H1 (cell line): ENCODE results near the gene CYGB. TPM values are rescaled to one million over a fixed set of nuclear protein-coding genes. Genes with fewer than 3 reads are reported as not detected.
A peak's percentile ranks its signal among the peaks of the same experiment; 100 is the strongest.

ENCODE experiments used
- CTCF ChIA-PET: fragments of 300-600 bp; sonication (Branson Sonifier 250); formaldehyde crosslinking; loops from one replicate; lab custom pipeline; 2021; ENCODE audit not compliant: partially characterized antibody; lab: Charles Lee
- POLR2A ChIA-PET: fragments of 300-600 bp; sonication (Branson Sonifier 250); formaldehyde crosslinking; loops from one replicate; lab custom pipeline; 2021; ENCODE audit warnings: inconsistent platforms; ENCODE audit not compliant: partially characterized antibody; lab: Charles Lee
- DNase-seq, 2 experiments: peaks; one replicate each; pipeline versions ENCODE4 v3.0.0 to v3.0.0-alpha.2; 2010 to 2022; ENCODE audit warnings: low spot score in 2 of 2, low read depth in 1 of 2, mixed read lengths in 1 of 2
- FAIRE-seq: peaks from 2 replicates; lab custom pipeline; 2011; peaks lifted over from hg19 to GRCh38; lab: Jason Lieb, UNC
- H2AFZ ChIP-seq: 2 replicates; pipeline ENCODE4 v1.8.1; 2012; ENCODE audit warnings: low read length, inconsistent platforms
- H2AK5ac ChIP-seq: 2 replicates; pipeline ENCODE4 v1.6.1; 2013; ENCODE audit warnings: low read depth, low read length
- H2BK120ac ChIP-seq: replicated peaks from 2 replicates; pipeline ENCODE3; 2013; ENCODE audit warnings: low read depth, low read length, inconsistent platforms
- H2BK12ac ChIP-seq: 2 replicates; pipeline ENCODE4 v1.6.1; 2013; ENCODE audit warnings: low read depth, low read length
- H2BK15ac ChIP-seq: 2 replicates; pipeline ENCODE4 v1.6.1; 2013; ENCODE audit warnings: low read length
- H2BK20ac ChIP-seq: 2 replicates; pipeline ENCODE4 v1.6.1; 2013; ENCODE audit warnings: low read length
- H2BK5ac ChIP-seq: 2 replicates; pipeline ENCODE4 v1.6.1; 2013; ENCODE audit warnings: low read depth, low read length
- H3K14ac ChIP-seq: 2 replicates; pipeline ENCODE4 v1.6.1; 2013; ENCODE audit warnings: inconsistent platforms; ENCODE audit not compliant: insufficient read length
- H3K18ac ChIP-seq: 2 replicates; pipeline ENCODE4 v1.6.1; 2013; ENCODE audit warnings: low read length; ENCODE audit errors: extremely low read depth
- H3K23ac ChIP-seq: 2 replicates; pipeline ENCODE4 v1.6.1; 2013; ENCODE audit warnings: inconsistent platforms; ENCODE audit not compliant: insufficient read length
- H3K23me2 ChIP-seq: 2 replicates; pipeline ENCODE4 v1.6.1; 2013; ENCODE audit warnings: low read depth, low read length
- H3K27ac ChIP-seq: 2 replicates; pipeline ENCODE4 v1.6.1; 2011; ENCODE audit warnings: low read depth, low read length, inconsistent platforms
- H3K27me3 ChIP-seq, 4 experiments: replicated peaks in 1 of 4; 1 replicate in 1 of 4; 2 replicates in 3 of 4; pipeline versions ENCODE4 v1.6.1 to v1.8.1; 2011 to 2013; ENCODE audit warnings: low read length in 3 of 4, mild to moderate bottlenecking in 3 of 4, inconsistent platforms in 2 of 4, mixed read lengths in 2 of 4, moderate library complexity in 1 of 4; ENCODE audit not compliant: control insufficient read depth in 3 of 4, insufficient read depth in 3 of 4; ENCODE audit errors: extremely low read depth in 1 of 4
- H3K36me3 ChIP-seq, 4 experiments: 2 replicates each; pipeline versions ENCODE4 v1.6.1 to v1.8.1; 2011 to 2013; ENCODE audit warnings: mild to moderate bottlenecking in 4 of 4, low read length in 3 of 4, moderate library complexity in 2 of 4, control low read depth in 1 of 4, inconsistent platforms in 1 of 4; ENCODE audit not compliant: insufficient read depth in 4 of 4, control insufficient read depth in 2 of 4
- H3K4ac ChIP-seq: replicated peaks from 2 replicates; pipeline ENCODE3; 2013; ENCODE audit warnings: low read length, low read depth, mixed read lengths, inconsistent platforms; ENCODE audit not compliant: insufficient read length
- H3K4me1 ChIP-seq, 4 experiments: replicated peaks in 1 of 4; 1 replicate in 1 of 4; 2 replicates in 3 of 4; pipeline versions ENCODE4 v1.6.1 to v1.8.1; 2011 to 2013; ENCODE audit warnings: low read length in 3 of 4, inconsistent platforms in 2 of 4, mixed read lengths in 1 of 4; ENCODE audit not compliant: insufficient read depth in 4 of 4, control insufficient read depth in 3 of 4
- H3K4me2 ChIP-seq, 2 experiments: 2 replicates each; pipeline versions ENCODE4 v1.6.1 to v1.8.1; 2011 to 2013; ENCODE audit warnings: low read depth in 2 of 2, low read length in 2 of 2, control low read depth in 1 of 2, inconsistent platforms in 1 of 2, mild to moderate bottlenecking in 1 of 2; ENCODE audit not compliant: insufficient read depth in 1 of 2
- H3K4me3 ChIP-seq, 4 experiments: fragments of 200-600, 300-600 bp in 1 of 4; sonication (generic), shearing (Covaris generic), sonication (Bioruptor Twin) in 1 of 4; 2 replicates each; pipeline versions ENCODE4 v1.5.1 to v1.8.1; 2011 to 2016; ENCODE audit warnings: low read length in 4 of 4, low read depth in 3 of 4, control low read depth in 2 of 4, inconsistent platforms in 2 of 4, mild to moderate bottlenecking in 2 of 4, mixed read lengths in 1 of 4, moderate library complexity in 1 of 4; ENCODE audit not compliant: insufficient read depth in 2 of 4; ENCODE audit errors: extremely low read depth in 1 of 4
- H3K56ac ChIP-seq: replicated peaks from 2 replicates; pipeline ENCODE3; 2013; ENCODE audit warnings: low read depth, mild to moderate bottlenecking, mixed read lengths, low read length, inconsistent platforms; ENCODE audit not compliant: insufficient read length
- H3K79me1 ChIP-seq: 2 replicates; pipeline ENCODE4 v1.6.1; 2013; ENCODE audit warnings: low read depth, low read length, control low read depth
- H3K79me2 ChIP-seq, 2 experiments: 2 replicates each; pipeline versions ENCODE4 v1.6.1 to v1.8.1; 2012 to 2013; ENCODE audit warnings: low read length in 2 of 2, mild to moderate bottlenecking in 2 of 2, inconsistent platforms in 1 of 2; ENCODE audit not compliant: insufficient read depth in 2 of 2, control insufficient read depth in 1 of 2
- H3K9ac ChIP-seq, 4 experiments: replicated peaks in 1 of 4; 1 replicate in 1 of 4; 2 replicates in 3 of 4; pipeline versions ENCODE4 v1.6.1 to v1.8.1; 2011 to 2013; ENCODE audit warnings: low read depth in 3 of 4, low read length in 3 of 4, control low read depth in 2 of 4, mild to moderate bottlenecking in 2 of 4, moderate library complexity in 2 of 4, inconsistent platforms in 1 of 4; ENCODE audit errors: extremely low read depth in 1 of 4
- H3K9me3 ChIP-seq, 2 experiments: 2 replicates each; pipeline versions ENCODE4 v1.6.1 to v1.8.1; 2012 to 2013; ENCODE audit warnings: mild to moderate bottlenecking in 2 of 2, moderate library complexity in 2 of 2, control low read depth in 1 of 2, inconsistent platforms in 1 of 2, low read depth in 1 of 2, low read length in 1 of 2, mixed read lengths in 1 of 2; ENCODE audit not compliant: insufficient read depth in 2 of 2
- H4K20me1 ChIP-seq, 2 experiments: replicated peaks in 1 of 2; 2 replicates each; pipeline versions ENCODE3 to v1.8.1; 2011 to 2013; ENCODE audit warnings: inconsistent platforms in 2 of 2, low read length in 2 of 2, mild to moderate bottlenecking in 1 of 2; ENCODE audit not compliant: insufficient read depth in 2 of 2, control insufficient read depth in 1 of 2
- H4K5ac ChIP-seq: 2 replicates; pipeline ENCODE4 v1.6.1; 2013; ENCODE audit warnings: low read length, low read depth, mixed read lengths, inconsistent platforms; ENCODE audit not compliant: insufficient read length
- H4K8ac ChIP-seq: 2 replicates; pipeline ENCODE4 v1.8.0; 2013; ENCODE audit warnings: mild to moderate bottlenecking, moderate library complexity, low read length, inconsistent platforms; ENCODE audit not compliant: insufficient read depth; ENCODE audit errors: extremely low read depth
- H4K91ac ChIP-seq: replicated peaks from 2 replicates; pipeline ENCODE3; 2013; ENCODE audit warnings: low read length, mixed read lengths, inconsistent platforms; ENCODE audit not compliant: insufficient read length
- ASH2L ChIP-seq: fragments of 200-600, 300-600 bp; sonication (generic); IDR thresholded peaks from one replicate; pipeline ENCODE4 v1.7.1; 2017; ENCODE audit warnings: low read length
- SP1 ChIP-seq: IDR thresholded peaks from 2 replicates; pipeline ENCODE4 v1.6.1; 2011; ENCODE audit warnings: low read depth, low read length
- WGBS, 2 experiments: shearing (Covaris generic) in 1 of 2; methylation state at CpG; one replicate each; pipeline versions ENCODE4 v1.1.6 to v1.1.7; 2013 to 2015; ENCODE audit warnings: low lambda C conversion rate in 2 of 2, mixed read lengths in 2 of 2, inconsistent platforms in 1 of 2, low coverage in 1 of 2, missing lambda C conversion rate in 1 of 2; ENCODE audit not compliant: insufficient replicate concordance in 2 of 2, insufficient coverage in 1 of 2, insufficient read length in 1 of 2; ENCODE audit errors: extremely low coverage in 1 of 2, missing lambda C conversion rate in 1 of 2; 5-methylcytosine and 5-hydroxymethylcytosine counted together
- polyA plus RNA-seq, 7 experiments: library from polyadenylated mRNA; depleted of rRNA in 3 of 7; stranded (reverse) in 5 of 7; unstranded in 2 of 7; fragments of >200 nt in 5 of 7; fragments of 200-250 nt in 2 of 7; gene quantifications; 1 replicate in 5 of 7; 2 replicates in 1 of 7; 4 replicates in 1 of 7; pipeline versions ENCODE4 v1.2.1 to v1.2.3, GENCODE V29; 2011 to 2013; ENCODE audit warnings: missing spikeins in 2 of 7, mixed read lengths in 2 of 7
- total RNA-seq: library from RNA; stranded (reverse); fragmentation: NEBNext Ultra II Directional; extraction: Animal tissue kit (Norgen Biotek cat#: 25700); gene quantifications from 2 replicates; pipeline ENCODE4 v1.2.1, GENCODE V29; 2021

The CYGB gene
- total and polyA plus RNA-seq, 2 of the 8 experiments (the other 6 are each of a cell fraction or from before 2014, with no cell fraction given), result 2.7 to 3.7 TPM

DNA sequence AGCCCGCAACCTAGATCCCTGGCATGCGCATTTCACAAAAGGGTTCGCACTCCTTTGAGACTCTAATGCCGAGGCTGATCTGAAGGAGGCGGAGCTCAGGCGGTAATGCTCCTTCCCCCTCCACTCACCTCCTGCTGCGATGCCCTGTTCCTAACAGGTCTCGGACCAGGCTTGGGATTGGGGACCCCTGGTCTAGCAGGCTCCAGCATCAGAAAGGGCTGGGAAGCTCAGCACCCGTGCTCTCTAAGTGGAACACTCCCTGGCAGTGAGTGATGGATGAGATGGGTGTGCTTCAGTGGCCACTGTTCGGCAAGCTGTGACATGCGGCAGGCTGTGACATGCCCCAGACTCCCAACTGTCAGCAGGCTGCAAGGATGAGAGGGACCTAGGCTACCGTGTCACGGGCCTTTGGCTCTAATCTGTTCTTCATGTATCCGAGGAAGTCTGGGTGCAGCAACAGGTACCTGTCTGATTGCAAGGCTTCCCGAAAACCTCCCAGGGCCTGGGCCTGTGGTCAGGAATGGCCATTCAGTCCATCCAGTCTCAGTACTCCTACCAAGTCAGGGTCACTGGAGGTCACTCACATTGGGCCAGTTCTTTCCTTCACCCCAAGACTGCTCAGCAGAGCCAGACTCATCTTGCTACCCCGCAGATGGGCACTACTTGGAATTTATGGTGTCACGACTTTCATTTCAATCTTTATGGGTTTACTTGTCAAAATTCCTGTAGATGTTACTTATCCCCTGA lies 49.4 kb upstream of the CYGB start:
- no peak overlapping the region for H2BK5ac ChIP-seq
- H4K8ac ChIP-seq, result no peak overlapping the region
- H3K4ac ChIP-seq, result no peak overlapping the region
- 0 out of 4 replicates have a peak, but pooled peaks cover 0 to 2% of the 10 kb centered on the region in 2 experiments for H3K9me3 ChIP-seq
- H3K79me1 ChIP-seq, result no peaks in the 10 kb centered on the region
- ChIA-PET POLR2A (interaction anchor here (1.6 kb wide), 1 partner anchor 14 kb away, joined by 3 read pairs; no protein-coding TSS in a partner anchor), CTCF (interaction anchor here (0.5 to 1.5 kb wide), 11 partner anchors 11 to 1415 kb away, joined by 3 to 5 read pairs (median 3); no protein-coding TSS in a partner anchor)
- H3K36me3 ChIP-seq, result peaks cover 0 to 9% (median 0%) of the 10 kb centered on the region in 4 experiments; a peak in 1 of 8 replicates
- DNase-seq, result no peak
- no peaks in the 10 kb centered on the region for H3K79me2 ChIP-seq
- peaks cover 0 to 16% (median 7%) of the 10 kb centered on the region in 4 experiments; a peak in 6 of 7 replicates for H3K4me1 ChIP-seq
- H3K14ac ChIP-seq, result no peak overlapping the region
- H3K4me3 ChIP-seq, result no peak overlapping the region
- no peak overlapping the region for H2BK12ac ChIP-seq
- no peak overlapping the region for H2AFZ ChIP-seq
- H3K23ac ChIP-seq, result no peak overlapping the region
- peaks cover 33 to 57% (median 45%) of the 10 kb centered on the region in 4 experiments for H3K27me3 ChIP-seq
- no peak overlapping the region for H3K56ac ChIP-seq
- no peak for TF ChIP-seq SP1
- no peak for TF ChIP-seq ASH2L
- no peak overlapping the region for H2BK20ac ChIP-seq
- no peak overlapping the region for H3K27ac ChIP-seq
- H2BK120ac ChIP-seq, result no peak overlapping the region
- FAIRE-seq, result no peak
- H2AK5ac ChIP-seq, result no peak overlapping the region
- 48% methylated on average over 17 of the region's 17 CpGs; no CpG with 5 or more reads in 1 of the 2 experiments for WGBS, 2 experiments
- H4K5ac ChIP-seq, result no peak overlapping the region
- H4K20me1 ChIP-seq, result peaks cover 0 to 2% of the 10 kb centered on the region in 2 experiments
- H2BK15ac ChIP-seq, result no peak overlapping the region
- no peak overlapping the region for H3K9ac ChIP-seq
- no peak overlapping the region for H4K91ac ChIP-seq
- H3K18ac ChIP-seq, result no peak overlapping the region
- H3K23me2 ChIP-seq, result peaks cover 13% of the 10 kb centered on the region
- H3K4me2 ChIP-seq, result peak overlapping the region; percentile 30 to 87; a peak in 3 of 4 replicates
